Measurements from ENCODE around the gene NSRP1.

DNA sequence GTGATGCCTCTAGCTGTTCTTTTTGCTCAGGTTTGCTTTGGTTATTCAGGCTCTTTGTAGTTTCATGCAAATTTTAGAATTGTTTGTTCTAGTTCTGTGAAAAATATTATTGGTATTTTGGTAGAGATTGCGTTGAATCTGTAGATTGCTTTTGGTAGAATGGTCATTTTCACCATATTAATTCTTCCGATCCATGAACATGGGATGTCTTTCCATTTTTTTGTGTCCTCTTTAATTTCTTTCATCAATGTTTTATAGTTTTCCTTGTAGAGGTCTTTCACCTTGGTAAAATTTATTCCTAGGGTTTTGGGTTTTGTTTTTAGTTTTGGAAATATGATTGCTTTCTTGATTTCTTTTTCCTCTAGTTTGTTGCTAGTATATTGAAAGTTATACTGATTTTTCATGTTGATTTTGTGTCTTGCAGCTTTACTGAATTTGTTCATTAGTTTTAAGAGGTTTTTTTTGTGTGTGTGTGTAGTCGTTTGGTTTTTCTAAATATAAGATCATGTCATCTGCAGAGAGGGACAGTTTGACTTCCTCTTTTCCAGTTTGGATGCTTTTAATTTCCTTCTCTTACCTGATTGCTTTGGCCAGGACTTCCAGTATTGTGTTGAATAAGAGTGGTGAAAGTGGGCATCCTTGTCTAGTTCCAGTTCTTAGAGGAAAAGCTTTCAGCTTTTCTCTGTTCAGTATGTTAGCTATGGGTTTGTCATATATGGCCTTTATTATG is 42.4 kb downstream of the NSRP1 start:
- TF ChIP-seq, protein P1, sequence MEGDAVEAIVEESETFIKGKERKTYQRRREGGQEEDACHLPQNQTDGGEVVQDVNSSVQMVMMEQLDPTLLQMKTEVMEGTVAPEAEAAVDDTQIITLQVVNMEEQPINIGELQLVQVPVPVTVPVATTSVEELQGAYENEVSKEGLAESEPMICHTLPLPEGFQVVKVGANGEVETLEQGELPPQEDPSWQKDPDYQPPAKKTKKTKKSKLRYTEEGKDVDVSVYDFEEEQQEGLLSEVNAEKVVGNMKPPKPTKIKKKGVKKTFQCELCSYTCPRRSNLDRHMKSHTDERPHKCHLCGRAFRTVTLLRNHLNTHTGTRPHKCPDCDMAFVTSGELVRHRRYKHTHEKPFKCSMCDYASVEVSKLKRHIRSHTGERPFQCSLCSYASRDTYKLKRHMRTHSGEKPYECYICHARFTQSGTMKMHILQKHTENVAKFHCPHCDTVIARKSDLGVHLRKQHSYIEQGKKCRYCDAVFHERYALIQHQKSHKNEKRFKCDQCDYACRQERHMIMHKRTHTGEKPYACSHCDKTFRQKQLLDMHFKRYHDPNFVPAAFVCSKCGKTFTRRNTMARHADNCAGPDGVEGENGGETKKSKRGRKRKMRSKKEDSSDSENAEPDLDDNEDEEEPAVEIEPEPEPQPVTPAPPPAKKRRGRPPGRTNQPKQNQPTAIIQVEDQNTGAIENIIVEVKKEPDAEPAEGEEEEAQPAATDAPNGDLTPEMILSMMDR (IDR thresholded peaks at IDR 0.05): no peak
- TF ChIP-seq POLR2A (IDR thresholded peaks at IDR 0.05): no peak
